ENCODE results near the gene LAMA2. TPM values are rescaled to one million over a fixed set of nuclear protein-coding genes. Genes with fewer than 3 reads are reported as not detected.

The LAMA2 gene
- total RNA-seq, 4 donors from 2014 or later: 15.1 to 27.3 (median 25.0) TPM

- TF ChIP-seq, protein P1, sequence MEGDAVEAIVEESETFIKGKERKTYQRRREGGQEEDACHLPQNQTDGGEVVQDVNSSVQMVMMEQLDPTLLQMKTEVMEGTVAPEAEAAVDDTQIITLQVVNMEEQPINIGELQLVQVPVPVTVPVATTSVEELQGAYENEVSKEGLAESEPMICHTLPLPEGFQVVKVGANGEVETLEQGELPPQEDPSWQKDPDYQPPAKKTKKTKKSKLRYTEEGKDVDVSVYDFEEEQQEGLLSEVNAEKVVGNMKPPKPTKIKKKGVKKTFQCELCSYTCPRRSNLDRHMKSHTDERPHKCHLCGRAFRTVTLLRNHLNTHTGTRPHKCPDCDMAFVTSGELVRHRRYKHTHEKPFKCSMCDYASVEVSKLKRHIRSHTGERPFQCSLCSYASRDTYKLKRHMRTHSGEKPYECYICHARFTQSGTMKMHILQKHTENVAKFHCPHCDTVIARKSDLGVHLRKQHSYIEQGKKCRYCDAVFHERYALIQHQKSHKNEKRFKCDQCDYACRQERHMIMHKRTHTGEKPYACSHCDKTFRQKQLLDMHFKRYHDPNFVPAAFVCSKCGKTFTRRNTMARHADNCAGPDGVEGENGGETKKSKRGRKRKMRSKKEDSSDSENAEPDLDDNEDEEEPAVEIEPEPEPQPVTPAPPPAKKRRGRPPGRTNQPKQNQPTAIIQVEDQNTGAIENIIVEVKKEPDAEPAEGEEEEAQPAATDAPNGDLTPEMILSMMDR (IDR thresholded peaks at IDR 0.05): no peak
- no peak for TF ChIP-seq POLR2A (IDR thresholded peaks at IDR 0.05)
- TF ChIP-seq EP300 (IDR thresholded peaks at IDR 0.05): no peak
- TF ChIP-seq POLR2AphosphoS5 (IDR thresholded peaks at IDR 0.05): no peak
- DNase-seq (ENCODE audit: low spot score in 2 of 2): no peak
- no peaks in the 10 kb centered on the region for H3K9me3 ChIP-seq
- no peaks in the 10 kb centered on the region for H3K27me3 ChIP-seq
- no peak overlapping the region for H3K27ac ChIP-seq
- no peaks in the 10 kb centered on the region for H3K4me1 ChIP-seq
- no peaks in the 10 kb centered on the region for H3K36me3 ChIP-seq
- WGBS: 53% methylated on average over 3 of the region's 3 CpGs
- no peak overlapping the region for H3K4me3 ChIP-seq
Measured at GRCh38 chr6:129312880-129313279, 429.9 kb downstream of the LAMA2 start.

GRCh38 chr6:129314575-129314974, 431.6 kb downstream of the LAMA2 start:
- H3K27me3 ChIP-seq: no peaks in the 10 kb centered on the region
- H3K36me3 ChIP-seq: no peaks in the 10 kb centered on the region
- no peak overlapping the region for H3K4me3 ChIP-seq
- H3K27ac ChIP-seq: no peak overlapping the region
- 93% methylated on average over 9 of the region's 9 CpGs for WGBS
- TF ChIP-seq POLR2AphosphoS5 (IDR thresholded peaks at IDR 0.05) (no peak), POLR2A (IDR thresholded peaks at IDR 0.05) (no peak), EP300 (IDR thresholded peaks at IDR 0.05) (no peak)
- TF ChIP-seq, protein P1 (IDR thresholded peaks at IDR 0.05): no peak
- DNase-seq (ENCODE audit: low spot score in 2 of 2): no peak
- H3K4me1 ChIP-seq: no peaks in the 10 kb centered on the region
- H3K9me3 ChIP-seq: no peaks in the 10 kb centered on the region

GRCh38 chr6:129317931-129318820, 435.2 kb downstream of the LAMA2 start:
- WGBS: 33% methylated on average over 3 of the region's 3 CpGs

DNA sequence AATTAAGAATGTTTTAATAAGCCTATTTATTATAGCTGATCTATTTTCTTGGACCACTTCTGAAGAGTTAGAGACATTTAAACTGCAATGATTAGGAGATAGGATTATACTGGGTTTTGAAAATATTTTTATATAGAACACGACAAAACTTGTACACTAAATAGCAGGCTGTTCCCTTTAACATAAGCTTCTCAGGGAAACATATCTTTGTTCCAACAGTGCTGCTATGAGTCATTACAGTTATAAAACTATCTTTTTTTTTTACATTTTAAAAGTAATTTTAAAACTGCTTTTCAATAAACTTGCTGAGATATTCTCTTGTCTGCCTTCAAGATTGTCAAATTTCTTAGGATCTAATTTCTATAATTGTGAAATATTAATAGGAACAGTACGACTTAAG, 438.0 kb downstream of the LAMA2 start:
- Histone ChIP-seq H3K27me3 (no peaks in the 10 kb centered on the region), H3K9me3 (no peaks in the 10 kb centered on the region), H3K4me3 (no peak overlapping the region), H3K36me3 (peaks cover 3% of the 10 kb centered on the region), H3K4me1 (no peaks in the 10 kb centered on the region), H3K27ac (no peak overlapping the region)
- DNase-seq (ENCODE audit: low spot score in 2 of 2): no peak
- 60% methylated on average over 2 of the region's 2 CpGs for WGBS
- TF ChIP-seq POLR2AphosphoS5 (IDR thresholded peaks at IDR 0.05): no peak
- TF ChIP-seq, protein P1 (IDR thresholded peaks at IDR 0.05): no peak
- TF ChIP-seq EP300 (IDR thresholded peaks at IDR 0.05): no peak
- no peak for TF ChIP-seq POLR2A (IDR thresholded peaks at IDR 0.05)

More at GRCh38 chr6:129317931-129318820, 435.2 kb downstream of the LAMA2 start:
- no peak for DNase-seq (ENCODE audit: low spot score in 2 of 2)
- no peaks in the 10 kb centered on the region for H3K9me3 ChIP-seq
- no peaks in the 10 kb centered on the region for H3K4me1 ChIP-seq
- H3K36me3 ChIP-seq: peaks cover 3% of the 10 kb centered on the region
- H3K4me3 ChIP-seq: no peak overlapping the region
- no peaks in the 10 kb centered on the region for H3K27me3 ChIP-seq
- TF ChIP-seq POLR2AphosphoS5 (IDR thresholded peaks at IDR 0.05) (no peak), EP300 (IDR thresholded peaks at IDR 0.05) (no peak)
- no peak overlapping the region for H3K27ac ChIP-seq

DNA sequence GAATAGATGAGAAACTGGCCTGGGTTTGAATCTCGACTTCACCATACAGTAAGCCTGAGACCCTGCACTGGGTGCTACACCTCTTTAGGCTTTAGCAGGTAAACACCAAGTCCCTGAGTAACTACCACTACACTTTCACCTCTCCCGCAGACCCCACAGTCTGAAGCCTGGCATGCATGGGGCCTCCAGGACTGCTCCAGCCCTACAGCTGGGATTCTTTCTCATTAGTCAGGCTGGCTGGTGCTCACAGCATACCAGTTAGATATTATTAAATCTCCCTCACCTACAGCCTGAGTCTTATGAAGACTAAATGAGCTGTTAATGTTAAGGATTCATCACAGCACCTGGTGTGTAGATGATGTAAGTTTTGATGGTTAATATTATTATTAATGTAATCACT, 438.4 kb downstream of the LAMA2 start:
- WGBS: 77% methylated on average over 2 of the region's 2 CpGs
- Histone ChIP-seq H3K27ac (no peak overlapping the region), H3K4me1 (no peaks in the 10 kb centered on the region), H3K27me3 (no peaks in the 10 kb centered on the region), H3K9me3 (no peaks in the 10 kb centered on the region), H3K4me3 (no peak overlapping the region), H3K36me3 (peaks cover 3% of the 10 kb centered on the region)
- TF ChIP-seq EP300 (IDR thresholded peaks at IDR 0.05): no peak
- no peak for TF ChIP-seq POLR2A (IDR thresholded peaks at IDR 0.05)
- no peak for TF ChIP-seq POLR2AphosphoS5 (IDR thresholded peaks at IDR 0.05)
- TF ChIP-seq, protein P1 (IDR thresholded peaks at IDR 0.05): no peak
- DNase-seq (ENCODE audit: low spot score in 2 of 2): no peak

Data from suprapubic skin (tissue), 4 donors.